Skin of body (tissue), 2 donors: ENCODE data around the gene TP63. TPM values are rescaled to one million over a fixed set of nuclear protein-coding genes. Genes with fewer than 3 reads are reported as not detected.
A peak's percentile ranks its signal among the peaks of the same experiment; 100 is the strongest.
"Not testable (repeated sequence)": the region's sequence is repeated elsewhere in the genome, so short reads cannot be mapped to it uniquely, and the experiment has no call there.

Source experiments
- DNase-seq: peaks from one replicate; lab custom pipeline; 2025; lab: John Stamatoyannopoulos, UW
- total RNA-seq: library from RNA; depleted of rRNA; stranded (reverse); fragments of >200 nt; gene quantifications from one replicate; pipeline ENCODE4 v1.2.3, GENCODE V29; 2014

The TP63 gene
- total RNA-seq, 1 donor from 2014 or later: 86.9 TPM

DNA sequence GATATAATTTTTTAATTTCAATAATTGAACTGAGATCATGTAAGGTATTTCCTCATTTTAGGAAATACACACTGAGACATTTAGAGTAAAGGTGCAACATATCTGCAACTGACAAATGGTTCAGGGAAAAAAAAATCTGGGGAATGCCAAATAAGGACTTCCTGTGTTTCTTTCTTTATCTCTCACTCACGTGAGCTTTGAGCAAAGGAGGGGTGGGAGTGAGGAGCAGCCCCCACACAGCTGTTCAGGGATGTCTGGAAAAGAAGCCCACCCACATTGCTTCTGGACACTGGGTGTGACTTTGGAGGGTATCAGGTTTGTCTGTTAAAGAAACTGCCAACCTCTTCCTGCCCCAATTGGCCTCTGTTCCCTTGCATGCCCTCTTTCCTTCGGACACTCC, 5.6 kb upstream of the TP63 start:
- DNase-seq: no peak

DNA sequence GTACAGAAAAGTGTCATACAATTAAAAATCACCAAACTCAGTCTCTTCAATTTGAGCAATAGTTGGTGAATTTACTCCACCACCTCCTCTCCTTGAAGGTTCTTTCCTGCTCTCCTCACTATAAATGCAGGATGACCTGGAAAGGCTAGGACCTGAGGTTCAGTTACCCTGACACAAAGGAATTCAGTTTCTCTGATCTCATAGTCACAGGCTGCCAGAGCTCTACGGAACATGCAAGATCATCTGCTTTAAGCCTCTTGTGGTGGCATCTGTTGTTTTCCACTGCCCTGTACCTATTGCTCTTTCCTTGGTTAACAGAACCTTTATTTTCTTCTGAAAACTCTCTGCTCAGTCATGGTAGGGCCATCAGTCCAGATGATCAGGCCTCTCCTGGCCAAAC, 4.9 kb upstream of the TP63 start:
- DNase-seq: no peak

DNA sequence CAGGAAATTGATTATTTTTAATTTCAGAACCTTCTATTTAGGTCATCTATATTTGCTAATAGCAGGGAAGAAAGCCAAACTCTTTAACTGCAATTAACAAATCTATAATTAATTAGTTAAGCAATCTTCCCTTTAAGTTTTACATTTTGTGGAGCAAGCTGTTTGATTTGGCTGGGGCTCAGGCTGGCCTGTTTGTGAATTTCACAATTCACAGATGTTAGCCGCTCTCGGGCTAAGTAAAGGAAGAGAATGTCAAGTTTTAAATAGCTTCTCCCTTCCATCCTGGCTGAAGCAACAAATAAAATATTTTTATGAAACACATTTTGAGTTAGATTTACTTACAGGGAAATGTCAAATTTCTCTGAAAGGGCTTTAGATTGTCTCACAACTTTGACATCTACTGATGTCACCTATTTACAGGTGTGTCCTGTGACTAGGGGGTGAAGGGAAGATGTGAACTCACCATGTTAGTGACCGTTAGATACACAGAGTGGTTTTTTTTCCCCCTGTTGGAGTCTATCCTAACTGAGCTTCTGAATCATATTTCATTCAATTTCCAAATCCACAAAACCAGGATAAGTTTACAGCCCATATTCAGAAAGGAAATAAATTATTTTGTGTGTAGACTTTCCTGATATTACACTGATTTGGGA, 1.3 kb upstream of the TP63 start:
- peak; percentile 2 for DNase-seq

DNA sequence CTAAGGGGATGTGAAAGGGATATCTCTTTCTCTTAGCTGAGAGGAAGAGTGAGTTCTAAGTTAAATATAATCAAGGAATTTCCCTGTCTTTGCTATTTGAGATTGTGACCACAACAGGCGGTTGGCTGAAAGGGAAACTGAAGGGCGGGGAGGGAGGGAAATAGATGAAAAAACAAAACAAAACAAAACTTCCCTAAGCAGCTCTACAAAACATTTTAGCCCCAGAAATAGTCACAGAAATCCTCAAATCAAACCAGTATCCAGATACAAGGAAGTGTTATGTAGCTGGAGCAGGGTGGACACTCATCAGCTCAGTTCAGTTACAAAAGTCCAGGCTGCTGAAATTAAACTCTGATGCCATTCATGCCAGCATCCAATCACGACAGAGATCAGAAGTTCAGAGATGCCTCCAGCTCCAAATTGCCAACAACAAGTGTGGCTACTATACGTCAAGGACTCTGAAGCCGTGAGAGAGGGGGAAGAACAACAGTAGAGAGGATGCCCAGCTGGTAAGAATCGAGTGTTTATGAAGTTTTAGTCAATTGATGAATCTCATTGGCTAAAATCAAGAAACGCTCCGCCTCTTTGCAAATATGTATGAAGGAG, 319 bp upstream of the TP63 start:
- peak; percentile 5 for DNase-seq

DNA sequence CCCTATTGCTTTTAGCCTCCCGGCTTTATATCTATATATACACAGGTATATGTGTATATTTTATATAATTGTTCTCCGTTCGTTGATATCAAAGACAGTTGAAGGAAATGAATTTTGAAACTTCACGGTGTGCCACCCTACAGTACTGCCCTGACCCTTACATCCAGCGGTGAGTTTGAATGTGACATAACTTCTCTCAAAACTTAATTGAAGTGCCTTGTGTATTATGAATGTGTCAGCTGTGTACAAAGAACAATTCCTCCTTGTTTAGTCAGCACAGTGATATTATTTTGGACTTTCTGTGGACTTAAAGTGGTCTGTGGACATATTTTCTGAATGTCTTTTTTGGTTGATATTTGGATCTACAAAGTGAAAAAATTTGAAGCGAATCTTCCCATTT, 220 bp downstream of the TP63 start:
- no peak for DNase-seq

DNA sequence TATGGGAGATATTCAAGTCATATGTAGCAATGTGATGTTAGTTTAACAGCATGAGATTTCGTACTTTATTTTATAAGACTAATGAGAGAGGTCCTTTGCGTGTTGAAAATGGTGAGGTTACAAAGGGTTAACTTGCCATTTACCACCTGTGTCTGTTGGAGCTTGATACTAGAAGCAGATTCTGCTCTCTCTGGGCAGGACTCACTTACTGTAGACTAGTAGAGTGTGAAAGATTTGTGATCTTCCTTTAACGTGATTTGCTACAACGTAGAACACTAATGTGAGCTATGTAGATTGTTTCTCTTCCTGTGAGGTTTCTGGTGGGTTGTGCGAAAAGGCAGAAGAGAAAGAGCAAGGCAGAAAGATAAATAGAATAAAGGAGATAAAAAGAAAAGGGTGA, 1.1 kb downstream of the TP63 start:
- DNase-seq: no peak

DNA sequence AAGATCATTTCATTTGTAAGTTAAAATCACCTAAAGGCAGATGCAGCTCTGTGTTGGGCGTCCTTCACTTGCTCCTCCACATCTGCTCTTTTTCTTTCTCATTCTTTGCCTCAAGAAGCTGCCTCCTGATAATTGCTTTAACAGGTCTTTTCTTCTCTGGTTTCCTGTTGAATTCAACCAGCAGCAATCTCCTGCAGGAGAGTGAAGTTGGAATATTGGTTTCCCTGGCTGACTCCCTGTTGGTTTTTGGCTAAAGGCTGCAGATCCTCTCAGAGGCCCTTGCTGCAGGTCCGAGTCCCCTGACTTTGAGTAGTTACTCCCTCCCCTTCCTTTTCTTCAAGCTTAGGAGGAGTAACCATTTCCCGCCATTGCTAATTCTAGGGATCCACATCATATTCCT, 4.2 kb downstream of the TP63 start:
- DNase-seq: no peak

DNA sequence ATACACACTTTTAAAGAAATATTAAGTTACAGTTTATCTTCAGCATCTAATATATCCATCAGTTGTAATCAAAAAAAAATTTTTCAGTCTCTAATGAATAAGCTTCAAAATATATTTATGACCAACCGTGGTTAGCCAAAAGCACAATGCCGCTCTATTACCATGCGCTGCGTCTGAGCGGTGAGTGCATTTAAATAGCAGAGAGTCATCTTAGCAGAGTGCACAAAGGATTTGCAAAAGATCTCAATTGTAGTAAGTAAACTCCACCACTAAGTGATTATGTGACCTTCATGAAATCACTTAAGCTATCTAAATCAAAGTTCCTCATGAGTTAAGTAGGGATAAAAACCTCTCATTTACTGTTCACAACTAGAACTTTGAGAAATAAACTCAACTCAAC, 4.9 kb downstream of the TP63 start:
- no peak for DNase-seq

DNA sequence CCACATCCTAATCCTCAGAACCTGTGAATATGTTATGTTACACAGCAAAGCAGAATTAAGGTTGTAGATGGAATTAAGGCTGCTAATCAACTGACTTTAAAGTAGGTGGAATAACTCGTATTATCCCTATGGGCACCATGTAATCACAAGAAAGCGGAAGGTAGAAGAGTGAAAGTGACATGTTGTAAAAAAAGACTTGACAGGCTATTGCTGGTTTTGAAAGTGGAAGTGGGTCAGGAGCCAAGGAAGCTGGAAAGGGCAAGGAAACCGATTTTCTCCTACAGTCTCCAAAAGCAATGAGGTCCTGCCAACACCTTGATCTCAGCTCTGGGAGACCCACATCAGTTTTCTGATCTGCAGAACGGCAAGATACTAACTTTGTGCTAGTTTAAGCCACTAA, 6.6 kb downstream of the TP63 start:
- no peak for DNase-seq

DNA sequence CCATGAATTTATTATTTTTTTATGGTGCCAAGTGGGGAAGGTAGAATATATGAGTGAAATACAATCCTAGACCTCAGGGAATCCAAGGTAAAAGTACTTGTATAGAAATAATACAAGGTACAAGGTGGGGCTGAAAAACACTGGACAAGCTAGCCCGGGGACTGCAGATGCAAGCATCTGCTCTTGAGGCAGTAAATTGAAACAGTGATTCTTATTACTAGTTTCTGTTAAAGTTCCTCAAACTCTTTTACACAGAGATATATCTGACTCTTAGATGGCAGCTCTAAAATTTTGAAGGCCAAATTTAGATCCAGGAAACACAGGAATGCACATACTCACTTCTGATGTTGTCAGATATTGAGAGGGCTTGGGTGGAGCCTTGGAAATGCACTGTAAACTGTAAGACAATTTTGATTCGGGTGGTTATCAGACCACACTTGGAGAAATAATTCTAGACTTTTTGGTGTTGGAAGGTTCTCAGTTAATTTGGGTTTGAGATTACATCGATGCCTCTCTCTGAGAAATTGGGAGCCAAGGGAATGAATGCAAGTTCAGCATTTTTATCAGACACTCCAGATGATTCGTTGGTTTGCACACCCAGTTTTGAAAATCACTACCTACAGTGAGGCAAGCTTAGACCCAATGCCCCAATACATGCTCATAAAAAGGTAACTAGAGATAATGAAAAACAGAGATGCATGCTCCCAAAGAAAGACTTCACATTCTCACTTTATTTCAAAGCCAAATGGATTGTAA, 7.3 kb downstream of the TP63 start:
- no peak for DNase-seq

DNA sequence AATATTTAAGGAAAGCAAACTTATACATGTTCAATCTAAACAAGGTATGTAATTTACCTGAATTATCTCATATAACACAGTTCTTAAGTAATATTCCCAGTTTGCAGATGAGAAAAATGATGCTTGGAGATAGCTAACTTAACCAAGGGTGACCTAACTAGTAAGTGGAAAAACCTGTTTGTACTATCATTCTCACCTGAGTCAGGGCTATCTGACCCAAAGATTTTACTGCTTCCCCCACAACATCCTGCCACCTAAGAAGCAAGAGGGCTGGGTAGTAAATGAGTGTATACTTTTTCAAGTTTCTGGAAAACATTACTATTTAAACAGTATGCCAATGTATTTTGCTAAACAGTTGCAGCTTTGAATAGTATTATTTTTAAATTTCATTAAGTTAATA, 10.6 kb downstream of the TP63 start:
- DNase-seq: no peak

DNA sequence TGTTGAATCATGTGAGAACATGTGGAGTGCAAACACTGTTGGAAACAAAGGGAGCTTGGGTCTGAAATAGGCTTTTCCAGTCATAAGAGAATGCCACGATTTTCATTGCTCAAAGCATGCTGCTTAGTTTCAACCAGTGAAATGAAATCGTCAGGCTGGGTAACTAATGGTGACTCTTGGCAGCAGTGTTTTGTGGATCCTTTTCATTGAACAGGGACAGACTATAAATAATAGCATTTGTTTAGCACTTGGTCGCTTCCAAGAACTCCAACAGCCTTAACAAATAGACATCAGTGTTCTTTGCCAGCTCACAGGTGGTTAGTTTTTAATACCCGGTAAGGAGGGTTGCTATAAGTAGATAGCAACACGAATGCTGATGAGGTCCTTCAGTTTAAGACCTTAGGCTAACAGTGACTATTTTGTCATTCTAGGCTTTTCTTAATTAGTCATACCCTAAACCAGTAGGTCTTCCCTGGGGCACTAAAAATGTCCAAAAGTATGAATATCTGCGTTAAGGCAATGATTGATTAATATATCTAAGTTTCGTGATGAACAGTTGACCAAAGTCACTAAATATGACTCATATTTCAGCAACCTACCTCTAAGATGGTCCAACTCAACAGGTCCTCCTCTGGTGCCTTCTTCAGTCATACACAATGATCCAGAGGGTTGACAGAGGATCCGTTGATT, 15.8 kb downstream of the TP63 start:
- DNase-seq: no peak

DNA sequence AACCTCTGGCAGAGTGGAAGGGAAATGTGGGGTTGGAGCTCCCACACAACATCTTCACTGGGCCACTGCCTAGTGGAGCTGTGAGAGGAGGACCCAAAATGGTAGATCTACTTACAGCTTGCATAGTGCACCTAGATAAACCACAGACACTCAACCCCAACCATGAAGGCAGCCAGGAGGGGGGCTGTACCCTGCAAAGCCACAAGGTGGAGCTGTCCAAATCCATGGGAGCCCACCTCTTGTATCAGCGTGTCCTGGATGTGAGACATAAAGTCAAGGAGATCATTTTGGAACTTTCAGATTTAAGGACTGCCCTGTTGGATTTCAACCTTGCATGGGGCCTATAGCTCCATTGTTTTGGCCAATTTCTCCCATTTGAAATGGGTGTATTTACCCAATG, 20.9 kb downstream of the TP63 start:
- DNase-seq: no peak

DNA sequence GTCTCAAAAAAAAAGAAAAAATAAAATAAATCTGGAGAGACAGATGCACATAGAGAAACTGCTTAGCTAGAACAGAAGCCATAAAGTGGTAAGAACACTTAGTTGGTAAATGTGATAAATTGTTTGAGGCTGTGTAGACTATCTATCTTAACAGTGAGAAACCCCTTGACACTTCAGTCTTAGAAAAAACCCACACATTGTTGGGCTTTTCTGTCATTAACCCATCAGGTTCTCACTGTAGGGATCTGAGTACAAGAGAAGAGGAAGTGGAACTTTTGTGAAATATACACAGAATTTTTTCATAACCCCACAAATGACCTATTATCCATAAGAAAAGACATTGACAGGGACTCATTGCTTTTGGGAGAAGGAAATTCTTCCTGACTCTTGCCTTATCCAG, 24.4 kb downstream of the TP63 start:
- no peak for DNase-seq

DNA sequence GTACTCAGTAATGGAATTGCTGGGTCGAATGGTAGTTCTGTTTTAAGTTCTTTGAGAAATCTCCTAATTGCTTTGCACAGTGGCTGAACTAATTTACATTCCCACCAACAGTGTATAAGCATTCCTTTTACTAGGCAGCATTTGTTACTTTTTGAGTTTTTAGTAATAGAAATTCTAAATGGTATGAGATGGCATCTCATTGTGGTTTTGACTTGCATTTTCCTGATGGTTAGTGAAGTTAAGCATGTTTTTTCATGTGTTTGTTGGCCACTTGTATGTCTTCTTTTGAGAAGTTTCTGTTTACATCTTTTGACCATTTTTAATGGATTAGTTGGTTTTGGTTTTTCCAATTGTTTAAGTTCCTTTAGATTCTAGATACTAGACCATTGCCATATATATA, 28.4 kb downstream of the TP63 start:
- no peak for DNase-seq

DNA sequence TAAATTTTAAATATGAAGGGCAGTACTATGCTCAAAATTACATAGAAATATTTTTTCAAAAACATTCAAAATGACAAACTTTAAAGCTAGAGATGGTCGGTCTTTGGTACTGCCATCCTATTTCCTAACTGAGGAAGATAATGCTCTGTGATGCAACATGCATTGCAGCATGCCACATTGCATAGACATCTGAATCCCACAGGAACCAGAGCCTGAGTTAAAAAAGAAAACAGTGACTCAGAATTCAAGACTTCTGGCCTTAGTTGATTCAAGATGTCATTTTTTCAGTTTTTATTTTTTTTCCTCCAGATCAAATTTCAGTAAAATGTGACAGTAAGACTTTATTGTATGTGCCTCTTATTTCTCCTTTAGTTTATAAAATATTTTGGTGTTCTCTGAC, 33.1 kb downstream of the TP63 start:
- peak; percentile 92 for DNase-seq

DNA sequence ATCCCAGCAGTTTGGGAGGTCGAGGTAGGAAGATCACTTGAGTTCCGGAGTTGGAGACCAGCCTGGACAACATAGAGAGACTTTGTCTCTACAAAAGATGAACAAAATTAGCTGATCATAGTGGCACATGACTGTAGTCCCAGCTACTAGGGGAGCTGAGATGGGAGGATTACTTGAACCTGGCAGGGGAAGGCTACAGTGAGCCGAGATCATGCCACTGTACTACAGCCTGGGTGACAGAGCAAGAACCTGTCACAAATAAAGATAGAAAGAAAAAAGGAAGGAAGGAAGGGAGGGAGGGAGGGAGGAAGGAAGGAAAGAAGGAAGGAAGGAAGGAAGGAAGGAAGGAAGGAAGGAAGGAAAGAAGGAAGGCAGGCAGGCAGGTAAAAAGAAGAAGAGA, 41.2 kb downstream of the TP63 start:
- DNase-seq: not testable (repeated sequence)

DNA sequence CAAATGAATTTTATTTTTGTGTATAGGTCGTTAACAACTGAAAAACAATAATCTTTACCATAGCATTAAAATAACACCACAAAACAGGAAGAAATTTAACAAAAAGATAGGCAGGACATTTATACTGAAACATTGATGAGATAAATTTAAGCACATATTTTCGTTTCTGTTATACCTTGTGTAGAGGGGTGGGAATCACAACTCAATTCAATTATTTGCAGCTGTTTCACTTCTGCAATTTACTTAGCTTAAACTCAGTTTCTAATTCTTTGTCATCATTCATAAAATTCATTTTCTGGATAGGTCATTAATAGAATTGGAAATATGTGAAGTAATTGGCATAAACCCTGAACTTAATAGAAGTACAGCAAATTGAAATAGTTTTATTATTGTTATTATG, 42.3 kb downstream of the TP63 start:
- no peak for DNase-seq

DNA sequence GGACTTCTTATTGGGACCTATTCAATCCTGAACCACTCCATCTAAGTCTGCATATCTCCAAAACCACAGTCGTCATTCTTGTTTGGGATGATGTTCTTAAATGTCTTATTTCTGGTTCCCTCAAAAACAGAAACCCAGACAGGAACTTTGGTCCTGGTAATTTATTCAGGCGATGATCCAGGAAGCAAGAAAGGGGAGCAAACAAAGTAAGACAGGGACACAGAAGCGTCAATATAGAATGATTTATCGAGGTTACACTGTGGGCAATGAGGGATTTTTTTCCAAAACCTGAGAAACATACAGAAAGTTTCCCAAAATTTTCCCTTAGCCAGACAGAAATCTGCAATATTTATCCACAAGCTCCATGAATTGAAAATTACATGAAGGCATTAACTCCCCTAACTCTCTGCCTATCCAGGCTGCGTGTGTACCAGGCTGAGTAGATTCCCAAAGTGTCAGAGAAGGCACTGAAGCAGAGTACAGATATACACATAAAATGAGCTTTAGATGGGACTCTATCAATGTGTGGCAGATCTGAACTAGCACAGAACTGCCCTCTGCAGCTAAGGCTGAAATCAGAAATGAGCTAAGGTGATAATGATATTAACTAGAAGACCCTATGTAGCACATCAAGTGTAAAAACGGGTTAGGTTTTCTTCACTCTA, 43.2 kb downstream of the TP63 start:
- DNase-seq: no peak

DNA sequence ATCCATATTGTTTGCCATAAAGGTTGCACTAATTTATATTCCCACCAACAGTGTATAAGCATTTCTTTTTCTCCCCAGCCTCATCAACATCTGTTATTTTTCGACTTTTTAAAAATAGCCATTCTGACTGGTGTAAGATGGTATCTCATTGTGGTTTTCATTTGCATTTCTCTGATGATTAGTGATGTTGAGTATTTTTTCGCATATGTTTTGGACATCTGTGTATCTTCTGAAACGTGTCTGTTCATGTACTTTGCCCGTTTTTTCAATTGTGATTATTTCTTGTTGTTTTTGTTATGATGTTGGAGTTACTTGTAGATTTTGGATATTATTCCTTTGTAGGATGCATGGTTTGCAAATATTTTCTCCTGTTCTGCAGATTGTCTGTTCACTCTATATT, 46.5 kb downstream of the TP63 start:
- DNase-seq: no peak

DNA sequence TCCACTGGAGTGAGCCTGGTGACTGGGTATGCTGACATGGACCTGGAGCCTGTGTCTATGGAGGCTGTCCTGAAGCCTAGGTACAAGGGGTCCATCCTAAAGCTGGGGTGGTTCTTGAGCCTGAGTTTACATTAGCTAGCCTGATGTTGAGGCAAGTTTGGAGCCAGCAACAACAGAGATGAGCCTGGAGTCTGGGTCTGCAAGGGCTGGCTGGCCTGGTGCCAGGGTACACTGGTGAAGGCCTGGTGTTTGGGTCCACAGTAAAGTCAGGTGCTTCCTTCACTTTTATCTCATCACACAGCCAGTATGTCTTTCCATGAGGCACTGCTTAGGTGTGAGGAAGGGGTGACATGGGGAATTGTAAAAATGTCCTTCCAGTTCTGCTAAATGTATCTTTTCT, 49.5 kb downstream of the TP63 start:
- DNase-seq: no peak
